DMS114 treated with DMSO at 0.1 percent for 48 hours (cell line): ENCODE results near the gene TEX13D.
"Not testable (repeated sequence)": the region's sequence is repeated elsewhere in the genome, so short reads cannot be mapped to it uniquely, and the experiment has no call there.

Experiments
- DNase-seq: peaks from one replicate; lab custom pipeline; 2025; ENCODE audit not compliant: unreplicated experiment; lab: John Stamatoyannopoulos, UW

Gene TEX13D

DNA sequence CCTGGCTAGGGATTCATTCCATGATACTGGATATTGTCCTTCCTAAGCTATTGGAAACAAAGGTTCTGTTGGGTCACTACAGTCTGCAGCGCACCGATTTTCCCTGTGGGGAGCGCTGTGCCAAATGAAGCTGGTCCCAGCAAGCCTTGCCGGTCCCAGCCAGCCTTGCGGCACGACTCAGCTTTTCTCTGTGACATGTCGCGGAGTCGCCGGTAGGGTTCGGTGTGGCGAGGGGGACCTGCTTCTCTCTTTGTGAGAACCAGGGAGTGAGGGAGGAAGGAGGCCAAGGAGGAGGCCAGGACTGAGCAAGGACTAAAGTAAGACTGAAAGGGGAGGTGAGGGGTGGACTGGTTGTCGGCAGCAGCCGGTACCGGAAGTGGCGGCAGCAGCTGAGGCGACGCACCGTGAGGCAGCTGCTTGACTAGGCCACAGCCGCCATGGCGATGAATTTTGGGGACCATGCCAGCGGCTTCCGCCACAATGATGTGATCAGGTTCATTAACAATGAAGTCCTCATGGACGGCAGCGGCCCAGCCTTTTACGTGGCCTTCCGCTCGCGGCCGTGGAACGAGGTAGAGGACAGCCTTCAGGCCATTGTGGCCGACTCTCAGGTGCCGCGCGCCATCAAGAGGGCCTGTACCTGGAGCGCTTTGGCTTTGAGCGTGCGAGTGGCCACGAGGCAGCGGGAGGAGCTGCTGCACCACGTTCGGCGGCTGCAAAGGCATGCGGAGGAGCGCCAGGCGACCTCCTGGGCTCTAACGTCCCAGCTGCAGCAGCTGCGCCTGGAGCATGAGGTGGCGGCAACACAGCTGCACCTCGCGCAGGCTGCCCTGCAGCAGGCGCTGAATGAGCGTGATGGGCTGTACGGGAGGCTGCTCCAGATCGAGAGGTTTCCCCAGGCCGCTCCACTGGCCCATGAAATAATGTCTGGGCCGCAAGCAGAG lies at the start of gene TEX13D:
TEX13D (plus strand) TSS at position 180 of the 944 bp plus-strand sequence; CDS start at position 438, 258 bp downstream.
- no peak for DNase-seq

DNA sequence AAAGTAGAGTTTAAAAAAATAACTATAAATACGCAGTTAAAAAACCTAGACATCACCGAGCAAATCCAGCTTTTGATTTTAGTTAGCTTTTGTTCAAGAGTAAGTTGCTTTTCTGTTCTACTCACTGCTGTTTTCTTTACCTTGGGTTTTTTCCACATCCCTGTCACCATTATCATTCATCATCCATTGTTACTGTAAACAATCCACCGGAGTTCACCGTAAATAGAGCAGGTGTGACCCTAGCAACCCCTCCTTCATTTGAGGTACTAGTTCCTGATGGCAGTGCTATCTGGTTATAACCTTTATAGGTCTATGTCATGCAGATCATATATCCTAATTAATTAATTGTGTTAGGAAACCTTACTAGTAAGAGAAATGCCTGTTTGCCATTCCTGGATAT lies 43.0 kb upstream of the TEX13D start:
- no peak for DNase-seq

DNA sequence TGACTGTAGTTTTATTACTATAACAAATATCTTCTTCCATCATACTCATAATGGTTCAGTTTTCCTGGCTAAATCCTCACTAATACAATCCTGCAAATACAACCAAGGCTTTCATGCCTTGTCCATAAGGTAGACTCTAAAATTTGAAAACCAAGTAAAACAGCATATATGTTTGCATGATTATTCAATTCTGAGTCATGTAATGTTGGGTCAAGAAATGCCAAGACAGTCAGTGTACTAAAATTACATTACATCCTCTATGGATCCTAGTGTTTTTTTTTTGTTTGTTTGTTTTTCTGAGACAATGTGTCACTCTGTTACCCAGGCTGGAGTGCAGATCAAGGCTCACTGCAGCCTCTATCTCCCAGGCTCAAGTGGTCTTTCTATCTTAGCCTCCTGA lies 38.6 kb upstream of the TEX13D start:
- DNase-seq: no peak

DNA sequence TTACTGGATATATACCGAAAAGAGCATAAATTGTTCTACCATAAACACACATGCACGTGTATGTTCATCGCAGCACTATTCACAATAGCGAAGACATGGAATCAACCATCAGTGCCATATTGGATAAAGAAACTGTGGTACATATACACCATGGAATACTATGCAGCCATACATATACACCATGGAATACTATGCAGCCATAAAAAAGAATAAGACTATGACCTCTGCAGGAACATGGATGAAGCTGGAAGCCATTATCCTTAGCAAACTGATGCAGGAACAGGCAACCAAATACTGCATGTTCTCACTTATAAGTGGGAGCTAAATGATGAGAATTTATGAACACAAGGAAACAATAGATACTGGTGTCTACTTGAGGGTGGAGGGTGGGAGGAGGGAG lies 33.1 kb upstream of the TEX13D start:
- DNase-seq: not testable (repeated sequence)

DNA sequence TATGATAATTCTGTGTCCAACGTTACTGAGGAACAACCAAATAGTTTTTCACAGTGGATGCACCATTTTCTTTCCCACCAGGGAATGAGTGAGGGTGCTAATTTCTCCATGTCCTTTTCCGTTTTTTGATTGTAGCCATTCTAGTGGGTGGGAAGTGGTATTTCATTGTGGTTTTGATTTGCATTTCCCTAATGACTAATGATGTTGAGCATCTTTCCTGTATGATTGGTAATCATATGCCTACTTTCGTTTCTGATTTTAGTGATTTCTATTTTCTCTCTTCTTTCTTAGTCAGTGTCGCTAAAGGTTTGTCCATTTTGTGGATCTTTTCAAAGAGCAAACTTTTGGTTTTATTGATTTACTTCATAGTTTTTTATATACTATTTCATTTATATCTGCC lies 32.1 kb upstream of the TEX13D start:
- DNase-seq: no peak

DNA sequence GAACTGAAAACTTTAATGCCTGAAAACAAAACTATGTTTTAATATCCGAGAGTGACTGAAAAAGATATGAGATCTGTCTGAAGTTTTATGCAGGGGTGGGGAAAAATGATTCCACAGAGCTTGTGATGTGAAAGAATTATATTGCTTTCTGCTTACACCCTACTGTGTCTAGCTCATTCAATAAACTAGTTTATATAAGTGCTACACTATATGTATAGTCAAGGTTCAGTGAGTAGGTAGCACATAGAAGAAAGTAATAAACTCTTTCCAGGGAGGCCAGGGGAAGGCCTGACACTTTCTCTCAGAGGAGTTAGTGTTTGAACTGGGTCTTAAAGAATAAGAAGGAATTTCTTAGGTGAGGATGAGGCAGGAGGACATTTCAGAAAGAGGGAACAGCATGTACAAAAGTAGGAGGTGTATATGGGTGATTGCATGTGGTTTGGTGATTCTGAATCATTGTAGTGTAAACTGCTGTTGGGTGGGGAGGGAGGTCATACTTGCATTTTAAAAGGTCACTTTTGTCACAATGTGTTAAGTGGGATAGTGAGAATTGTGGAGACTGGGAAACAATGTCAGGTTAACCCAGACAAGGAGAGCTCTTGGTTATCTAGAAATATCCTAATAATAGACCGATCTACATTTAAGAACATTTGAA lies 25.1 kb upstream of the TEX13D start:
- DNase-seq: no peak

DNA sequence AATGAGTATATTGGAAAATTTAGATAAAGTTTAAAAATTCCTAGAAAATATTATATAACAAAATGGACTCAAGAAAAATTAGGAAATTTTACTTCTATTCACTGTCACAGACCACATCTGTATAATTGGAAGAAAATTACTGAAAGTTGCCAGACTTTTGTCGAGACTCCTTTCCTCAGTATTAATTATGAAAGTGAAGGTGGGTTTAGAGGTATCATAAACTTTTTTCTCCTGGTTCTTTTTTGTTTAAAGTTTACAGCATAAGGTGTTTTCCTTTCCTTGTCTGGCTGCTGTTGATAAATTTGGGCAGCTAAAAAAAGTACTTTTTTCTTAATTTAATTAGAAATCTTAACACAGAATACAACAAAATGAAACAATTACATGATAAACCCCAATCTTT lies 6.7 kb upstream of the TEX13D start:
- DNase-seq: no peak

DNA sequence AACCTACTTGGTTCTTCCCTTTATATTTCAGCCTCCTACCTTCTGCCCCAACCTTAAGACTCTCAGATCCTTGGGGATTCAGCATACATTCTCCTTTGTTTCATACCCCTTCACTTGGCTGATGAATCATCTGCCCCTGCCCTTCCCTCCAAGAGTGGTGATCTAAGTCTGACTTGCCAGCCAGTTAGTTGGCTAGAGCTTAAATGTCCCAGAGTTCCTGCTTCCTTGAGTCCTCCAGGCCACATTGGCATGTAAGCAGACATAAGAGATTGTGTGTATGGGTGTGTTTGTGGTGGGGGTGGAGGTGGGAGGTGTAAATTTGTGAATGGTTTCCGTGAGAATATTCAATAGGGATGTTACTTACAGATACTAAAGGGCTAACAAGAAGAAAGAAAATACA lies 3.7 kb upstream of the TEX13D start:
- DNase-seq: no peak

DNA sequence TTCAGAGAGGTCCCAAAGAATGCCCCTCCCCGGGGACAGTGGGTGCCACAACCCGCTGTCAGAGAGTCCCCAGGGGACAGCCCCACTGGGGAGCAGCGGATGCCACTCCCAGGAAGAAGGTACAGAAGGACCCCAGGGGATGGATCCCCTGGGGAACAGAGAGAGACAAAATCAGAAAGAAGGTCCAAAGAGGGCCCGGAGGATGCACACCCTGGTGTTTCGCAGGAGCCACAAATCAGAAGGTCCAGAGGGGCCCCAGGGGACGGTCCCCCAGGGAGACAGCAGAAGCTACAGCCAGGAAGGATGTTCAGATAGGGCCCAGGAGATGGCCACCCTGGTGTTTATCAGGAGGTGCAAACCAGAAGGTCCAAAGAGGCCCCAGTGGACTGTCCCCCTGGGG lies 1.4 kb downstream of the TEX13D start:
- DNase-seq: no peak

DNA sequence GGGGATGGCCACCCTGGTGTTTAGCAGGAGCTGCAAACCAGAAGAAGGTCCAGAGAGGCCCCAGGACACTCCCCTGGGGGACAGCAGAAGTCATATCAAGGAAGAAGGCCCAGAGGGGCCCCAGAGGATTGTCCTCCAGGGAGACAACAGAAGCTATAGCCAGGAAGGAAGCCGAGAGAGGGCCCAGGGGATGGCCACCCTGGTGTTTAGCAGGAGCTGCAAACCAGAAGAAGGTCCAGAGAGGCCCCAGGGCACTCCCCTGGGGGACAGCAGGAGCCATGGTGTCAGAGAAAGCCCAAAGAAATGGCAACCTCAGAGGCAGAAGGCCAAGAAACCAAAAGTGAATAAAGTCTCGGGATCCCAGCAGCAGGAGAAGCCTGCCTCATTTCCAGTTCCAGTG lies 2.1 kb downstream of the TEX13D start:
- DNase-seq: not testable (repeated sequence)

DNA sequence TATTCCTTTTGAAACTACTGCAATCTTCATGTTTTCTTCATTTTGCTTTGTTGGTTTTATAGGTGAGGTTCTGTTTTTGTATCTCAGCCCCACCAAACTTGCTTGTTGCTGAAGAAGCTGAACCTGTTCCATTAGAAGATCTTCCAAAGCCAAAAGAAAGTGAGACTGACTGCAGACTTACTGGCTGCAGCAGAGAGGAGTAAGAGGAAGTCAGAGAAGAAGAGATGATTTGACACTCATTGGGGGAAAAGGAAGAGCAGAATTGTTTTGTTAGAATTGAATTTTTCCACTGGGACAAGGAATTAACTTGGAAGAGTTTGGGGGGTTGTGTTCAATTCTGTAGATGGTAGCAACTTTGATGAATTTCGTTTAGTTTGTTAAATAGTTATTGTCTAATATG lies 3.1 kb downstream of the TEX13D start:
- no peak for DNase-seq

DNA sequence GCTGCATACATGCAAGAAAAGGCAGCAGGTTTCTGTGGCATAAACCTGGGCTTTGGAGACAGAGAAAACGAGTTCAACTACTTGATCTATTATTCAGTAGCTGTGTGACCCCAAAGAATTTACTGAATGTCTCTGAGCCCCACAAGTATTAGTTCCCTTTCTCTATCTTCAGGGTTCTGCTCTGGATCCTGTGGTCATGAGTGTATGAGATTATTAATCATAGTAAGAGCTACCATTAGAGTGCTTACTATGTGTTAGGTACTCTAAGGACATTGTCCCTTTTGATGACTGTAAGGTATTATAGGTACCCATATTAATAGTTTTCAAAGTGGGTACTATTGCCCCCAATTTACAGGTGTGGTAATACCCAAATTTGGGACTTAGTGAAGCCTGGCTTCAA lies 5.5 kb downstream of the TEX13D start:
- DNase-seq: no peak

DNA sequence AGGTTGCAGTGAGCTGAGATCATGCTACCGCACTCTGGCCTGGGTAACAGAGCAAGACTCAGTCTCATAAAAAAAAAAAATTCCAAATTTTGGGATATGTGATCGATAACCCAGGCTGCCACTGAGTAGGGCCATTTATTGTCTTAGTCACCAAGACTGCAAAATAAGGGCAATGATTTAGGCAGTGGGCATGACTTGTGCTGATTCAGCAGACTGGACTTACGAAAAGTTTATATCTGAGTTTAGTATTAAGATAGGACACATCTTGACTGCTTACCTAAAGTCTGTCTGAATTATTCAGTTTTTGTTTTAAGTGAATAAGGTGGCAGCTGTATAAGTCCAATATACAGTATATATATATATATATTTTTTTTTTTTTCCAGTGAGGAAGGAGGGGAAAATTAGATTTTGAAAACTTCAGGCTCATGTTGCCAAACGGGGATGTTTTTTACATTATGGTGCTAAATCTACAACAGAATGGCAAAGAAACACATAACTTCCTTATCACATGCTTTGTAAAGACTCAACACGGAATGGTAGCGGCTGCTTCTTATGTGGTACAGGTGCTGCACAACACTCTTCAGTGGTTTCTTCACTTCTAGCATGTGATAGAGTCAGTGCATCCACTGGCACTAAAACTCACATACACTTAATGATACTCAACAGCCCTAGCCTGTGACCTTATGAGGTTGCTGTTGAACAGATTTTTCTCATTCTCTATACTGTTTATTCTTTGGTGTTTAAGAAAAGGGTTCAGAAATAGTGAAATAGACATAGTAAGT lies 6.5 kb downstream of the TEX13D start:
- DNase-seq: no peak

DNA sequence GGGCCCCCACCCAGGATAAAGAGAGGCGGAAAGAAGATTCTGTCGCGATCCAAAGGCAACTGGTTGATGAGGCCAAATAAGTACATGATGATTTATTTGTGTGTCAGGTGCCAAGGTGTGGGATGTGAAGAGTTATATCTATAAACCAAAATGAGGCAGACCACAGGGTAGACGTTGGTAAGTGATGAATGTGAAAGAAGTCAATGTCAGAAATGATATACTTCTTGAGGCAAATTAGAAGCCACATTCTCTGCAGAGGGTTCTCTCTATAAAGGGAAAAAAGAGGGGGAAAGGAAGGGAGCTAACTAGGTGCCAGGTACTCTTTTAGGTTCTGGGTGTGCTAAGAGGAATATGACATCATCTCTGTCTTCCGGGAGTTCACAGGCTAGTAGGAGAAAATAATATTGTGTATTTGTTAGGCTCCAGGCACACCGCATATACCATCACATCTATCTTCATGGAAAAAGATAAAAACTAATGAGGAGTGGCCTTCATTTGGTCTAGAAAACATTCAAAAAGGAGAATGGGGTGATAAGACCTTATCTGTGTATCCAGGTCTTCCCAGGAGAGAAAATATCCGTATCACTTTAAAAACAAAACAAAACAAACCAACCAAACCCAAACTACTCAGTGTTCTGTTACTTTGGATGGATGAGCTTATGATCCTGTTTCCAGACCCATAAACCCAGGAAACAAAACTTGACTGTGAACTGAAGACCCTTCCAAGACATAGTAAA lies 9.1 kb downstream of the TEX13D start:
- no peak for DNase-seq

DNA sequence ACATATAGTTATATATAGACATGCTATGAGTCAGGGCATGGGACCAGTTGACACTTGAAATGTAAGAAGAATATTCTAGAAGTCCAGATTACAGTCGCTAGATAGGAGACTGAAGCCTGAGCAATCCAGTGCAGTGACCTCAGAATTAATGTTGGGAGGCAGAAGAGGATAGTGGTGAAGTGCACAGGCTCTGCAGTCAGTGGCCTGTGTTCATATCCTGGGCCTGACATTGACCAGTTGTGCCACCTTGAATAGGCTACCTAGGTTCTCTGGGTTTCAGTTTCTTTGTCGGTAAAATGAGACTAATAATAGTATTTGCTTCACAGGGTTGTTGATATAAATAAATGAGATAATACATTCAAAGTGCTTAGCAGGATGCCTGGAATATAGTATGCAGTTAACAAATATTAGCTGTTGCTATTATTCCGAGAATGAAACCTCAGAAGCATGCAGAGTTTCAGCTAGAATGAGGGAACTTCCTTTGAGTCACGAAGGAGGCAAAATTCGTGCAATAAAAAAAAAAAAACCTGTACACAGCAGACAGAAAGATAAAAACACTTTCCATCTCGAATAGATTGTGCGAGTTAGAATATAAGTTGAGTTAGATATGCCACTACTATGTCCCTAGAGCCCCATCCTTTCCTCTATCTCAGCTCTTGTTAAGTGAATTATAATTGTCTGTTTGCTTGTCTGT lies 9.9 kb downstream of the TEX13D start:
- no peak for DNase-seq

DNA sequence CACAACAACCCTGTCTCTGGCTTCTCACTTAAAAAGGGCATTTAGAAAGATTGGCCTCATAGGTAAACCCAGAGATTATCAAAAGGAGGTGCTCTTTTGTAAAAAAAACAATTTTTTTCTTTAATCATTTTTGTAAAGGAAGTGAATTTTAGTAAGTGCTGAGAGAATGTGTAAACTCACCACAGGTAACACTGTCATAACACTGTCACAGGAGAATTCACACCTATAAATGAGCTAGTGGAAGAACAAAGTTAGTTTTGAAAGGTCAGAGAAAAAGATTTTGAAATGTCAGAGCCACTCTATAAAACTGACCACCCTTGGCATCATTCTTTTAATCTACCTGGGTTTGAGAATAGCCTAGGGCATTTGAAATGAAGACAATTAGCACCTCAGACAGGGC lies 10.6 kb downstream of the TEX13D start:
- DNase-seq: no peak

DNA sequence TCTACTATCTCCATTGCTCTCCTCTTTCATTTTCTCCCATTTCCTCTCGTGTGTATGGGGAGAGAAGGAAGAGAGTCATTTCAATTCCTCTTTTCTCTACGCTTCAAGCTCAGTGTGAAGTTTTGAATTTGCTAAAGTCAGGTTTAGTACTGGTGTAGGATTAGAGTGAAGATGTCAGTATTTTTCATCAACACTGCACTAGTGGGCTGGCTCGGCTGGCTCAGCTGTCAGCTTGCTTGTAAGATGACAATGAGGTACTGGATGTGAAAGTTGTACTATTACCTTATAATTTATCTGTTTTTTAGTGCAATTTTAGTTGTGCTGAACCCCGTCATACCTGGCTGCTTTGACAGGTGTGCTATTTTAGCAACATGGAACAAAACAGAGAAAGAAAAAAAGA lies 11.8 kb downstream of the TEX13D start:
- DNase-seq: no peak

DNA sequence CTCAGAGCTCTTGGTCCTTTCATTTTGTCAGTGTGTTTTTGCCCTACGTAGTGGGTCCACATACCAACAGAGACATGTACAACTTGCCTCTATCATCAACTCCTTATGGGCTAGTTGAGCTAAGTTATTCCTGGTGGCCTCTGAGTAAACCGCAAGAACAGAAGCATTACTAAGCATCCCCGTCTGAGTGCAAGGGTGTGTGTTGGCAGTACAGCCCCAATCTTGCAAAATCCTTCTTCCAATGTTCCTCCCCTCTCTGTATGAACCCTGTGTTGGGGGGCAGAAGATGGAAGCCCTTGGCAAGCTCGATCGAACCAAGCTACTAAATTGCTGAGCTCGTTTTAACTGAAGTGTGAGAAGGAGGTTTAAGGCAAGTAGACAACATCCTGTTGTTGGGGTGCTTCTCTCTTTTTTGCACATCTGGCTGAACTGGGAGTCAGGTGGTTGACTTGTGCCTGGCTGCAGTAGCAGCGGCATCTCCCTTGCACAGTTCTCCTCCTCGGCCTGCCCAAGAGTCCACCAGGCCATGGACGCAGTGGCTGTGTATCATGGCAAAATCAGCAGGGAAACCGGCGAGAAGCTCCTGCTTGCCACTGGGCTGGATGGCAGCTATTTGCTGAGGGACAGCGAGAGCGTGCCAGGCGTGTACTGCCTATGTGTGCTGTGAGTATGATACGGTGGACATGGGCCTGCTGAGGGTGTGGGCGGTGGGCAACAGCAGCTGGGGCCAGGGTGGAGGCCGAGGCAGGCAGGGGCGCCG lies 13.8 kb downstream of the TEX13D start, which contains the start of gene SH2D1A:
SH2D1A (plus strand) TSS at position 447 of the 760 bp plus-strand sequence; CDS start at position 527, 80 bp downstream.
- no peak for DNase-seq

DNA sequence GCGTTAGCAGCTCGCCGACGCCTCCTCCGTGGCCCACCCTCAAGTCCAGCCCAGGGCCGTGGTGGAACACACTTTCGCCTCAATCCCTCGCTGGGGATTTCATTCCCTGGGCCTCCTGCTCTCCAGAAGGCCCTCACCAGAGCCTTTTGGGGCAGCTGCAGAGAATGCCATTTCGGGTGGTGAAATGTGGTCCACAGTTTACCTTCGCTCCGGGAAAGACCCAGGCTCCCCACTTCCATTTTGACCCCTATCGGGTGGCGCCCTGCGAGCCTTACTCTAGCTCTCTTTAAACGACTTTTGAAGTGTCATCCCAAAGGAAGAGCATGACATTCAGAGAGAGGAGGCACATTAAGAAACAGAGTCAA lies 14.4 kb downstream of the TEX13D start:
- DNase-seq: no peak

DNA sequence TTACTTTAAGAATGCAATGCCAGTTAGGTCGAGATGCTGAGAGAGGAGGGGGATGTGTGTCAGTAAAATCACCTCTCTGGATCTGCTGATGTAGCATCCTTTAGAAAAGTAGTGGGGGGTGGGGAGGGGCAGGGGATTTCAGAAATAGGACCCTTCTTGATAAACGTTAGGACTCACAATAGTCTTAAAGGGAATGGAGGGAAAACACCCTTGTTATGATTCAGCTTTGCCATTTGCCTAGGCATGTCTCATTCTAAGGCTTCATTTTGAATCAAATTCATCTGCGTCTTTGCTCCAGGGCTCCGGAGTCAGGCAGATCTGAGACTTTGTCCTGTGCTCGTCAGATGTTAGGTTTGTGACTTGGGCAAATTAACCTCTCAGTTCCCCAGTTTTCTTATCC lies 14.8 kb downstream of the TEX13D start:
- no peak for DNase-seq
